NCI-H82 (cell line): ENCODE results near the gene FBP1.
"Not testable (repeated sequence)": the region's sequence is repeated elsewhere in the genome, so short reads cannot be mapped to it uniquely, and the experiment has no call there.

Experiments
- DNase-seq: peaks from one replicate; lab custom pipeline; 2025; lab: John Stamatoyannopoulos, UW

The FBP1 gene

GRCh38 chr9:94577036-94577435, 62.3 kb downstream of the FBP1 start:
- DNase-seq: no peak

- no peak for DNase-seq
These were observed 63.2 kb downstream of the FBP1 start for GRCh38 chr9:94576131-94576530.

- DNase-seq: no peak
These were observed 70.2 kb downstream of the FBP1 start for GRCh38 chr9:94568972-94569712.

GRCh38 chr9:94568250-94568889, 70.9 kb downstream of the FBP1 start:
- no peak for DNase-seq

- DNase-seq: no peak
These were observed 72.0 kb downstream of the FBP1 start for GRCh38 chr9:94567271-94567670.

- no peak for DNase-seq
These were observed 72.8 kb downstream of the FBP1 start for GRCh38 chr9:94566550-94566949.

GRCh38 chr9:94564279-94564678, 75.0 kb downstream of the FBP1 start:
- DNase-seq: not testable (repeated sequence)

- no peak for DNase-seq
These were observed 75.8 kb downstream of the FBP1 start for GRCh38 chr9:94563548-94563947.

GRCh38 chr9:94560237-94560636, 79.1 kb downstream of the FBP1 start:
- DNase-seq: no peak

- no peak for DNase-seq
These were observed 81.9 kb downstream of the FBP1 start for GRCh38 chr9:94557376-94557775.

GRCh38 chr9:94554439-94555331, 84.6 kb downstream of the FBP1 start, which contains the start of gene PCAT7:
TSS of gene PCAT7 (plus strand) at chr9:94555083.
- peak; percentile 86 for DNase-seq

- no peak for DNase-seq
These were observed 85.3 kb downstream of the FBP1 start for GRCh38 chr9:94554078-94554438.
